GM12872 (cell line): Measurements from ENCODE around the gene CD81.

Experiments
- TF ChIP-seq, protein P1 (sequence below): IDR thresholded peaks from 3 replicates; pipeline ENCODE4 v1.5.1; 2011; ENCODE audit warnings: low read depth, mild to moderate bottlenecking, low read length, moderate library complexity; ENCODE audit not compliant: insufficient read depth

Gene CD81

DNA sequence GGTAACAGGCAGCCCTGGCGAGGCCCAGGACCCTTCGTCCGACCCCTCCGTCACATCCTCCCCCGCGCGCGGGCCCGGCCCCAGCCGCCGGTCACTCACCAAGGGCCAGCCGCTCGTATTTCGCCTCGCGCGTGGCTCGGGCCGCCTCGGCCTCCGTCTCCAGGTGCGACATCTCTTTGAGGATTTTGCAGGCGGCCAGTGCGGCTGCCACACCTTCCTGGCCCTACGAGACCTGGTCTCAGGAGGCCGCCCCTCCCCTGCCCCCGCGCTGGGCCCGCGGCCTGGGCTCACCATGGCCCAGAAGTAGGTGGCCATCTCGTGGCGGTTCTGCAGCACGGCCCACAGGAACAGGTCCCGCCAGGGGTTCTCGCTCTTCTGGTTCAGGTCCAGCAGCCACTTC, 37.5 kb downstream of the CD81 start:
- TF ChIP-seq, protein P1, sequence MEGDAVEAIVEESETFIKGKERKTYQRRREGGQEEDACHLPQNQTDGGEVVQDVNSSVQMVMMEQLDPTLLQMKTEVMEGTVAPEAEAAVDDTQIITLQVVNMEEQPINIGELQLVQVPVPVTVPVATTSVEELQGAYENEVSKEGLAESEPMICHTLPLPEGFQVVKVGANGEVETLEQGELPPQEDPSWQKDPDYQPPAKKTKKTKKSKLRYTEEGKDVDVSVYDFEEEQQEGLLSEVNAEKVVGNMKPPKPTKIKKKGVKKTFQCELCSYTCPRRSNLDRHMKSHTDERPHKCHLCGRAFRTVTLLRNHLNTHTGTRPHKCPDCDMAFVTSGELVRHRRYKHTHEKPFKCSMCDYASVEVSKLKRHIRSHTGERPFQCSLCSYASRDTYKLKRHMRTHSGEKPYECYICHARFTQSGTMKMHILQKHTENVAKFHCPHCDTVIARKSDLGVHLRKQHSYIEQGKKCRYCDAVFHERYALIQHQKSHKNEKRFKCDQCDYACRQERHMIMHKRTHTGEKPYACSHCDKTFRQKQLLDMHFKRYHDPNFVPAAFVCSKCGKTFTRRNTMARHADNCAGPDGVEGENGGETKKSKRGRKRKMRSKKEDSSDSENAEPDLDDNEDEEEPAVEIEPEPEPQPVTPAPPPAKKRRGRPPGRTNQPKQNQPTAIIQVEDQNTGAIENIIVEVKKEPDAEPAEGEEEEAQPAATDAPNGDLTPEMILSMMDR: no peak

DNA sequence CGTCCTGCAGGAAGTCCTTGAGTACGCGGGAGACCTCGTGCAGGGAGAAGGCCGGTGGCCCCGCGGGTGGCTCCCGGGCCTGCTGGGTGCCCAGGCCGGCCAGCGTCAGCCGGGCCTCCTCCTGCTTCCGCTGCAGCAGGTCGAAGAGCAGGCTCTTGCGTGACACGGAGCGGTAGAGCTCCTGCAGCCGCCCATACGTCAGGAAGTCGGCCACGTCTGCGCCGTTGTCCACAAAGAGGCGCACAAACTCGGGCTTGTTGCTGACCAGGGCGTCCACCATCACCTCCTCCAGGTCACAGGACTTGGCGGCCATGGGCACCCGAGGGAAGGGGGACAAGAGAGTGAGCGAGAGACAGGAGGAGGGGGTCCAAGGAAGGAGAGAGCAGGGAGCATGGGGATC, 38.1 kb downstream of the CD81 start:
- TF ChIP-seq, protein P1: no peak

GRCh38 chr11:2415601-2416380, 38.7 kb downstream of the CD81 start:
- TF ChIP-seq, protein P1: no peak

DNA sequence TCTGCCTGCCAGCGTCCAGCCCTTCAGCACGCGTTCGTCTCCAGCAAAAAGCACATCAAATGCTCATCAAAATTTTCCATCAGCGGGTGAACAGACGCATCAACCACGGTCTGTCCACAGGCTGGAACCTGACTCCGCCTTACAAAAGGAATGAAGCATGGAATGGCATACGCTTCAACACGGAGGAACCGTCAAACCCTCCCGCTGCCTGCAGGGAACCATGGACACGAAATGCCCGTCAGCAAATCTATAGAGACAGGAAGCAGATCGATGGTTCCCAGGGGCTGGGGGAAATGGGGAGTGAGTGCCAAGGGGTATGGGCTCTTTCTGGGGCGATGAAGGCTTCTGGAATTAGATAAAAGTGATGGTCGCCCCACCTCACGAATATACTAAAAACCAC, 39.7 kb downstream of the CD81 start:
- TF ChIP-seq, protein P1: no peak

- TF ChIP-seq, protein P1: no peak
Measured at GRCh38 chr11:2417856-2418692, 41.0 kb downstream of the CD81 start.

DNA sequence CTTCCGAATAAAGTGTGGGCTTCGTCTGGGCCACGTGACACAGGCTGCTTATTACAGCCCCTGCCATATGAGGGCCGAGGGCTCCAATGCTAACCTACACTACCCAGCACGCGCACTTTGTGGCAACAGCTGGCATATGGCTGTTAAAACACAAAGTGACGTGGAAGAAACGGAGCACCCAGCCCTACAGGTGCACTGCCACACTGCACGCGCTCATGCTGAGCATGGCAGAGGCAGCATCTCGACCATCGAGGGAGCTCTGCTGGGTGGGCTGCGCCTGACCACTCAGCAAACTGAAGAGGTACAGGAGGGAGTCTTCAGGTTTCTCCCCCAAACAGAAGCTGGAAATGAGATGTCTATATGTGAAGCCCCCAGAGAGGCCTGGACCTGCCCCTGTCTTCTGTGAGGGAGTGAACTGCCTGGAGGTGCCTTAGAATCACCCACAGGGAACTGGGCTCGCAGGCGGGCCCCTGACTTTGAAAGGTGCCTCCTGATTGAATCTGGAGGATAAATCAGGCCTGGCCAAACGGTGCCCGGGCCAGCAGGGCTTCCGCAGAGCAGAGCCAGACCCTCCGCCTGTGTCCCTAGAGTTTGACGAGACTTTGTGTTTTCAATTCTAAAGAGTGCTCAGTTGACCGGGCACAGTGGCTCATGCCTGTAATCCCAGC, 41.7 kb downstream of the CD81 start:
- TF ChIP-seq, protein P1: no peak
